DMS153 treated with DMSO at 0.1 percent for 48 hours (cell line): ENCODE data around the gene OBSL1.

Experiments used
- DNase-seq: peaks from one replicate; lab custom pipeline; 2025; ENCODE audit not compliant: unreplicated experiment; lab: John Stamatoyannopoulos, UW

OBSL1 gene

DNA sequence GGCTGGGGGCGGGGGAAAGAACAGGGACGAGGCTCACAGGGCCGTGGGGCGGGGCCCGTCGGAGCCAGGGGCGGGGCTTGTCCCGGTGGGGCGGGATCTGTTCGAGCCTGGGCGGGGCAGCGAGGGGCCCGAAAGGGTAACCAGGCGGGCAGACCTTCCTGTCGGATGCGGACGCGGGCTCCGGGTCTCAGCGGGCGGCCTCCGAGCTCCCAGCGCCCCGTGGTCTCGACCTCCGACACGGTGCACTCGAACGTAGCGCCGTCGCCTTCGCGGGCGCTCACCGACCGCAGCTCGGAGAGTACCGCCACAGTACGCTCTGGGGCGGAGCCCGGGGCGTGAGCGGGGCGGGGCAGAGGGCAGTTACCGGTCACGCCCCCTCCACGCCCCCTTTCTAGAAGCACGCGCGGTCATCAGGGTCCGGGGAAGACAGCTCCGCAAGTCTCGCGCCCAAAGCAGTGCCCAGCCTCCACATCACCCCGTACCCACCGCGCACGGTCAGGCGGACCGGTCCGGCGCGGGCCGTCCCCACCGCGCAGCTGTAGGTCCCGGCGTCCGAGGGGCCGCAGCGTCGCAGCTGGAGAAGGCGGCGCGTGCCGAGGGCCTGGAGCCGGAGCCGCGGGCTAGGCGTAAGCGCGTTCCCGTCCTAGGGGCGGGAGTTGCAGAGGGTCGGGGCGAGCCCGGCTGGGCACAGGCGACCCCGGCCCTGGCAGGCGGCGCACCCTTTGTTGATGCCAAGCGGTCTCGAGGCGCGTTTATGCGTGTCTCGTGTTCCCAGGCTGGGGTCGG is 18.8 kb downstream of the OBSL1 start:
- peak; percentile 89 for DNase-seq

DNA sequence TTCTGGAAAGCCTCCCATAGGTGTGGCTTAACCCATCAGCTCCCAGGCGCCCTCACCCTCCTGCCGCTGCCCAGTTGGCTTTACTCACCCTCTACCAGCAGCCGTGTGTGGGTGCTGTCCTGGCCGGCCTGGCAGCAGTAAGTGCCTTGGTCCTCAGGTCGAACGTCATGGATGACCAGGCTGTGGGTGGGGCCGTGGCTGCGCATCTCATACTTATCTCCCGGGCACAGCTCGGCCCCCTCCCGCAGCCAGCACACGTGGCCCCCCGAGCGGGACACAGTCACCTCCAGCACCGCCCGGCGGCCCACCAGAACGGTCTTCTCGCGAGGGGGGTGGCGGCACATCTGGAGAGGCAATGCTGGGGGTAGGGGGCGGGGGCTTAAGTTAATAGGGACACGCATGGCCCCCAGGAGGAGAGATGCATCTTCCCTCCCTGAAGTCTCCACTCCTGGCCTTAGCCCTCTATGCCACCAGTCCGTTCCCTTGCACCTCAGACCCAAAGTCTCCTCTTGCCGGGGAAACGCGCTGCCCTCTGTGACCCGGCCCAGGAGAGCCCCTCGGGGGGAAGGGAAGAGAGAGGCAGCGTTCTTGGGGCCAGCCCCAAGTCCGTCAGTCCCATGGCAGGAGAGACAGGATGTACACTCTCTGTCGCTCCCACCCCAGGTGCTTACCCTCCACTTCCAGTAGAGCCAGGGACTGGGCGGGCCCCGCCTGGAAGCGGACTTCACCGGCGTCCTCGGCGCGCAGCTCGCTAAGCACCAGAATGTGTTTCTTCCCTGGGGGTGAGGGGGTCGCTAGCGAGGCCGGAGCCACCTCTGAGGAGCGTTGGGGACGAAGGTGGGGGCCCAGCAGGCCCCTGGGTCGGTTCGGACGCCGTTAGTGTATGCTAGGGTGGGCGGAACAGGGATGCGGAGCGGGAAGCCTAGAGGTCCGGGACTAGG is 19.6 kb downstream of the OBSL1 start:
- DNase-seq, result peak; percentile 69

DNA sequence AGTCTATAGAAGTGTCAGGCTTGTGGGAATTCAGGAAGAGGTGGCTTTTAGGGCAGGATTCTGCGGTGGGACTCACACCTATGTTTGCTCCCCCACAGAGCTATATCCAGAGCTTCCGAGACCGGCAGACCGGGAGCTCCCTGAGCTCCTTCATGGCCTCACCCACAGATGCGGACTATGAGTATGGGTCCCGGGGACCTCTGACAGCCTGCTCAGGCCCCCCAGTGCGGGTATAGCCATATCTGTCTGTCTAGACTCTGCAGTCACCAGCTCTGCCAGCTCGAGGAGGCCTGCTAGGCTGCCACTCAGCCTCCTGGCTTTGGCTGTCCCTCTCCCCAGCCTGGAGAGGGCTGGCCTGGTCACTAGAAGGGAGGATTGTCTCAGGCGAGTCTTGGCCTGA is 21.7 kb downstream of the OBSL1 start:
- DNase-seq, result no peak

DNA sequence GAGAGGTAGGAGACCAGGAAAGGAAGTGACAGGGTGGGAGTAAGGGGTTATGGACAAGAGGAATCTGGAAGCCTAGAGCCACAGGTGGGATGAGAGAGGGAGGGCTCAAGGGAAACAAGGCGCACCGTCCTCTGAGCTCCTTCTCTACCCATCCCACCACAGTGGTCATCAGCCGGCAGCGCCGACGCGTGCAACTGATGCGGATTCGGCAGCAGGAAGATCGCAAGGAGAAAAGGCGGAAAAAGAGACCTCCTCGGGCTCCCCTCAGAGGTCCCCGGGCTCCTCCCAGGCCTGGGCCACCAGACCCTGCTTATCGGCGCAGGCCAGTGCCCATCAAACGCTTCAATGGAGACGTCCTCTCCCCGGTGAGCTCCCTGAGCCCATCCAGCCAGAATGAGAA is 22.3 kb downstream of the OBSL1 start:
- no peak for DNase-seq

DNA sequence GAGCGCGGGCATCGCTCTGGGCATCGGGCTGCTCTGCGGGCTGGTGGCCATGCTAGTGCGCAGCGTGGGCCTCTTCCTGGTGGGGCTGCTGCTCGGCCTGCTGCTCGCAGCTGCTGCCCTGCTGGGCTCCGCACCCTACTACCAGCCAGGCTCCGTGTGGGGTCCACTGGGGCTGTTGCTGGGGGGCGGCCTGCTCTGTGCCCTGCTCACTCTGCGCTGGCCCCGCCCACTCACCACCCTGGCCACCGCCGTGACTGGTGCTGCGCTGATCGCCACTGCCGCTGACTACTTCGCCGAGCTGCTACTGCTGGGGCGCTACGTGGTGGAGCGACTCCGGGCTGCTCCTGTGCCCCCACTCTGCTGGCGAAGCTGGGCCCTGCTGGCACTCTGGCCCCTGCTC is 23.7 kb downstream of the OBSL1 start:
- DNase-seq, result no peak

DNA sequence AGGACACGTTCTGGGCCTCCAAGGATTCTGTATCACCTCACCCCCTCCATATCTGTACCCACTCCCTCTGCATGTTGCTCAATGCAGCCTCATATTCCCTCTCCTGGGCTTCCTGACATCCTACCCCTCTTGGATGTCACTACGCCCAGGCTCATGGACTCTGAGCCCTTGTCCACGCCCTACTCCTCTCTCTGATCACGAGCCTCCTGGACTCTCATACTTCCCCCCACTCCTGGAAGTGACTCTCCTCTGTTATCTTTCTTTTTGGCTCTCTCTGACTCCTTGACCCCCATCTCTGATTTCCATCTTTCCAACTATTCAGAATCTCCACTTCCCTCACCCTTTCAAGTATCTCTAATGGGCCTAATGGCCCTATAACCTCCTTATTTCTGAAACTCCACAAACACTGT is 25.4 kb downstream of the OBSL1 start:
- DNase-seq, result no peak

DNA sequence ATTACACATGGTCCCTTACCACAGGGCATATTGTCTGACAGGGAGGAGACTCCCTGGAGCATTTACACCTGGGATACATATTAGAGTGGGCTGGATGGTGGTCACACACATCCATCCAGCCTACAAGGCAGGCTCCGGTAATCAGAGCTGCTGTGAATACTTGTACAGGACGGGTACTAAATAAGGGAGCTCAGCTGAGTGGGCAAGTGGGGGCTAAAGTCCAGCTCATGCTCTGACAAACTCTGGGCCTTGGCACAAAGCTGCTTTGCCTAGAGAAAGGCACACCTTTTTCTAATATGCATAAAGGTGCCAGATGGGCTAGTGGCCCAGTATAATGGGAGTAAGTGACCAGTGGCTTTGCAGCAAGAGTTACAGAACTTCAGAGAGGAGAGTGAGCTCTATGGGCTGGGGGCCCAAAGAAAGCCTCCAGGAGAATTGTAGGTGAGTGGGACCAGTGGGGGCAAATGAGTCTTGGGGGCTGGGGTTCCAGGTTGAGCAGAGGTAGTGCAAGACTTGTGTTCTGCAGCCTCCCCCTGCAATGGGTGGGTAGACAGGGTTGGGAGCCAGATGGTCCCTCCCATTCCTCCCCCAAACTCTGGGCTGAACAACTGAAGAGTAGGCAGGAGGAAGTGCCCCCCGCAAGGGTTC is 25.9 kb downstream of the OBSL1 start:
- no peak for DNase-seq

DNA sequence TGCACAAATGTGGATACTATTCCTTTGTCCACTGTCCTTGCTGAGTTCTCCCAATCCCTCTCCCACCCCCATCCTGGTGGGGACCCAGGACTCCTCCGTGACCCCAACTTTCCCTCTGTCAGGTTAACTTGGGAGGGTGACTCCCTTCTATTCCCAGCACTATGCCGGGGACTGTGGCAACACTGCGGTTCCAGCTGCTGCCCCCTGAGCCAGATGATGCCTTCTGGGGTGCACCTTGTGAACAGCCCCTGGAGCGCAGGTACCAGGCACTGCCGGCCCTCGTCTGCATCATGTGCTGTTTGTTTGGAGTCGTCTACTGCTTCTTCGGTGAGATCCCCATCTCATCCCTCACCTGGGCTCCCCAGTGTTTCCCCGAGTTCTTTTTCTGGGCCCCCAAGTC is 26.8 kb downstream of the OBSL1 start:
- DNase-seq, result no peak

DNA sequence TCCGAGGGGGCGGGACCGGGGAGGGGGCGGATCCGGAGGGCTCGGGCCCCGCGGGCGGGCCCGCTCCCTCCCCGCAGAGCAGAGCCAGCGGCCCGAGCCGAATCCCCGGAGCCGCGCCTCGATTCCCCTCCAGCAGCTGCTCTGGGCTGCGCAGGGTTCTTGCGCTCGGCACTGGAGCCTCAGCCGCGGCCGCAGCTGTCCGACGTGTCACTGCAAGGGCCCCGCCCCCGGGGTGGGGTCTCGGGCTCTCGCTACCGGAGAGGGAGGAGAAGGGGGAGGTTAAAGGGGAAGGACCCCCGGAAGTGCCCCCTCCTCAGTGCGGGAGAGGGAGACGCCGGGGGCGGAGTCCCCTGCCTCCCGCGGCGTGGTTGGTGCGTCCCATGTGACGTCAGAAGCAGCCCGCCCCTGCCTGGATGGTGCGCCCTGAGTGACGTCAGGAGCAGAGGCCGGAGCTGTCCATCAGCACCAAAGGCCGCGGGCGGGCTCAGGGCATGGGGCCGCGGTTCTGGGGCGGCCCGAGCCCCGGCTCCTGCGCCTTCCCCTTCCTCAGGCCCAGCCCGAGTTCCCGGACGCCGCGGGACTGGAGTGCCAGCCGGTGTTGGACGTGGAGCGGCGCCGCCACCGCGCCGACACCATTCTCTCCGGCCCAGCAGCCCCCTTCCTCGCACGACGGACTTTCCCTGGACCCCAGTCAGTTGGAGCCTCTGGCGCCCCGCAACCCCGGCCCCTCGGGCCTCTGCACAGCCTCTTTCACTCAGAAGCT is 27.6 kb downstream of the OBSL1 start, which contains the start of the genes CHPF and TMEM198:
CHPF (minus strand) TSS at position 214 of the 763 bp plus-strand sequence. CDS start 271 bp downstream, outside the sequence.
TMEM198 (plus strand) TSS at position 433 of the 763 bp plus-strand sequence. CDS start 700 bp downstream, outside the sequence.
- DNase-seq, result peak; percentile 92

DNA sequence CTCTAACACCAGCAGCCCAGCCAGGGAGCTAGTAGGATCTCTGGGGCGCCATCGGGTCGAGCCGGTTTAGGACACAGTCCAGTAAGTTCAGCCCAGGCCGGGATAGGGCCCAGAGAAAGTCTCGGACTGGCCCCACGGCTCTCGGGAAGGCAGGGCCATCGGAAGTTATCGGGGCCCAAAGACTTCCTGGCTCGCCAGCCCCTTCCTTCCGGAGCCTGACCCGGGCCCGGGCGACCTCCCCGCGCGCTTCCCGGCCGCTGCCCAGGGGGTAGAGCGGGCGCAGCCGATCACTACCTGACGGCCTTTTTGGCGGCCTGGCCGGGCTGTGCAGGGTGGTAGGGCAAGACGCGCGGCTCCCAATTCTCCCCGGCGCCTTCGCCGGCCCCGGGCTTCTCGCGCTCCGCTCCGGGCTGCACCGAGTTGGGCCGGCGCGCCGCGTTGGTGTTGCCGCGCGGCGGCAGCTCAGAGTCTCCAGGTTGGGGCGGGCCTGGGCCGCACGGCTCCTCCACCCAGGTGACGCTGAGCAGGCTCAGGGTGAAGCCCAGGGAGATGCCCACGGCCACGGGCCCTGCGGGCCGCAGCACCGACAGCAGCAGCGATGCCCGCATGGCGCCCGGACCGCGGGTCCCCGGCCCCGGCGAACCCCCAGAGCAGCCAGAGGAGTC is 28.3 kb downstream of the OBSL1 start:
- DNase-seq, result no peak

DNA sequence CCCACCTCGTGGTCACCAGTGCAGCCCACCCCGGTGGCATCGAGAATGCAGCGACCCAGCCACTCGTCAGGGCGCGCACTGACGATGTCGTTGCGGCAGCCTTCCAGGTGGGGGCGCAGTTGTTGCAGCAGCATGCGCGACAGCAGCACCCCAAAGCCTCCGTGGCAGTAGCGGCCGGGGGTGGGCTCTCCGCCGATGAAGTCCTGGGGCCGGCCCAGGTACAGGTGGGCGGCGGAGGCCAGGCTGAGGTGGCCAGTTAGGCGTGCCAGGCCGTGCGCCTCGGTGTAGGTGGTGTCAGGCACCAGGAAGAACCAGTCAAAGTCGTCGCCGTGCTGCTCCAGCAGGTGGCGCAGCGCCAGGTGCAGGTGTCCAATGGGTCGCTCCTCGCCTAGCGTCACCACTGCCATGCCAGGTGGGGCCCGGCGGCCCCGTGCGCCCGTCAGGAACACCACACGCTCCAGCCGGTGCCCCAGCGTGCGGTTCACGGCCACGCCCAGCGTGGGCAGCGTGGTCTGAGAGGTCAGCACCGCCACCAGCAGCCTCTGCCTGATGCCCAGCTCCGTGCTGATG is 29.6 kb downstream of the OBSL1 start:
- peak; percentile 79 for DNase-seq

DNA sequence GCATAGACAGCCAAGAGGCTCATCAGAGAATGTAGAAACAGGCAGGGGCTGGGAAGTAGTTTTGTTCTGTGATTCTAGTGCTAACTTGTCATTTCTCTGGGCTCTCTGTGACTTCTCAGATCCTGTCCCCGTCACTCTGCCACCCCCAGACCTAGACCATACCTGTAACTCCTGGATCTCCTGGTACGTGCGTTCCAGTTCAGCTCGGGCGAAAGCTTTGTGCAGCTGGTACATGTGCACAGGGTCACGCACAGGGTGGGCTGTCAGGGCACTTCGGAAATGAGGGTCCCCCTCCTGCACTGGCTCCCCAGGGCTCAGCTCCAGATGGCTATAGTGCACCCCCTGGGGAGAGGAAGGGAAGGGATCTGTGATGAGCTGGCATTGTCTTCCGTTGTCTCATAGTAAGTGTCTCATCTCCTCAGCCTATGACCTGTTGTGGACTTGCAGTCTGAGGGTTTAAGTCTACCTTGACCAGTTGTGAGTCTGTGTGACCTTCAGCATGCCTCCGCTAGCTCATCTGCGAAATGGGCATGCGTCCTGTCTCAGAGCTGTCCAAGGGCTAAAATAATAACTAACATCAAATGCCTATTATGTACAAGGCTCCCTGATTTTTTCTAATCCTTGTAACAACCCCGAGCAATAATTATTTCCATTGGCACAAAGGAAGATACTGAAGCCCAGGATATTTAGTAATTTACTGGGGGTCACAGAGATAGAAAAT is 30.4 kb downstream of the OBSL1 start:
- no peak for DNase-seq

DNA sequence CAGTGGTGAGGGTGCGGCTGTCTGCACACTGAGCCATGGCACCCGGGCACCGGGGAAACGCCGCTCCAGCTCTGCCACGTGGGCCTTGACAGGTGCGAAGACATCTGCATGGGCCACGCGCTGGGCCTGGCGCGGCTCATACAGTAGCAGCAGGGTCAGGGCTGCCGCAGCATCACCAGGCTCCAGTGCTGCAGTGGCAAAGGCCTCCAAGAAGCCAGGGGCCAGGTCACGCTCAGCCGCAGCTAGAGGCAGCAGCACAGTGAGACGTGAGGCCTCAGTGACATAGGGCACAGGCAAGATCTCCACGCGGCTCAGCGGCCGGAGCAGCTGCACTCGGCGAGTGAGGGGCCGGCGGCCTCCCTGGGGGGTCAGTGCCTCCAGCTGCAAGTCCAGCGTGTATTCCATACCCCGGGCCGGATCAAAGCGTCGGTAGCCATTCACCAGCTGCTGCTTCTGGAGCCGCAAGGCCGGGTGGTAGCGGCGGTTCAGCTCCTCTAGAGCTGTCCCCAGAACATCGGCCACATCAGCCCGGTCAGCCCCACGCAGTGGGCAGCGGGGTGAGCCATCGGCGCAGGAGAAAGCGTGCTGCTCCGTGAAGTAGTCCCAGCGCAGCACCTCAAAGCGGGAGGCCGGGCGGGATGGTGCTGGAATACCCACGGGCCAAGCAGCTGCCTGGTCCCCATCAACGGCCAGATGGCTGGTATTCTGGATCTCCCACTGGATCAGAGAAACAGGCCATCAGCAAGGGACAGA is 31.2 kb downstream of the OBSL1 start:
- DNase-seq, result no peak

DNA sequence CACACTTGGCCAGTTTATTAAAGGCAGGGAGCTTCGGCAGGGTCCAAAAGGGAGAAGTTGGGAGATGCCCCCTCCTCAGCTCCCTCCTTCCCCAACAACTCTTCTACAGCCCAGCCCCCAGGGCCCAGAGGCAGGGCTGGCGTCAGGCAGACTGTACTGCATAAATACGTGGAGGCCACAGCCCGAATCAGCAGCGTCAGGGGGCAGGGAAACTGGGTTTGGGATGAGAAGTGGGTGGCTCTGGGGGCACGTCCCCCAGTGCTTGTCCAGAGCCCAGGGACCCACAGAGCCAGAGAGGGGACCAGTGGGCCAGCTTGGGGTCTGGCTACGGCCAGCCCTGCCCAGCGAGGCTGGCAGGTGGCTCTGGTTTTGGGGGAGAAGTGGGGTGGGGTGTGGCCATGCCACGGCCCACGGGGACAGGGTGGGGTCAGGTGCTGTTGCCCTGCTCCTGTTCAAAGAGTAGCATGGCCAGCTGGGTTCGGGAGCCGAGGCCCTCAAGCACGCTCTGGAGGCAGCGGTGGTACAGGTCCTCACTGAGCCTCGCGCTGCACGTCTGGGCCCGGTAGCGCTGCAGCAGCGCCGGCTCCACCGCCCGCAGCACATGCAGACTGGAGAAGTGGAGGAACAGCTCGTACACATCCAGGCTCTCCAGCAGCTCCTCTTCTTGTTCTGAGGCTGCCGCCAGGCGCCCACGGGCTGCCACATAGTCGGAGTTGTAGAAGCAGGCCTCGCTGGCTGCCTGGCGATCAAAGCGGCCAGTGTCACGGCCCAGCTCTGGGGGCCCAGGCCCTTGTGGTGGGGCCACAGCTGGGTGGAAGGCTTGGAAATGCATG is 32.2 kb downstream of the OBSL1 start:
- no peak for DNase-seq

DNA sequence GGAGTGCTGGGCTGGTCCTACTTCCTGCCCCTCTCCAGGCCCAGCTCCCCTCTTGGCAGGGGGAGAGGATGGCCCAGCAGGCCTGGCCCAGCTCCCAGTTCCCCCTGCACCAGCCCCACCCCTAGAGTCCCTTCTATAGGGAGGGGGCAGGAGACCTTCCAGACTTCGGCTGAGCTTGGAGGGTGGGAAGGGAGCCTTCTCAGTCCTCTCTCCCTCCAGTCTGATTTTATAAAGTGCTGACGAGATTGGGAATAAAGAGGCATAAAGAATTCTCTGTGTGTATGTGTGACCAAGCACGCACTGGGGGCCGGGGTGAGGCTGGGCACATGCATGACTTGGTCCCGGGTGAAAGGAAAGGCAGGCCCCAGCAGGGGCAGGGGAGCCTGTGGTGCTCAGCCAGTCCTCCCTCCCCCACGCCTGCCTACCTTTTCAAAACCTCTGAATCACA is 32.8 kb downstream of the OBSL1 start:
- no peak for DNase-seq

DNA sequence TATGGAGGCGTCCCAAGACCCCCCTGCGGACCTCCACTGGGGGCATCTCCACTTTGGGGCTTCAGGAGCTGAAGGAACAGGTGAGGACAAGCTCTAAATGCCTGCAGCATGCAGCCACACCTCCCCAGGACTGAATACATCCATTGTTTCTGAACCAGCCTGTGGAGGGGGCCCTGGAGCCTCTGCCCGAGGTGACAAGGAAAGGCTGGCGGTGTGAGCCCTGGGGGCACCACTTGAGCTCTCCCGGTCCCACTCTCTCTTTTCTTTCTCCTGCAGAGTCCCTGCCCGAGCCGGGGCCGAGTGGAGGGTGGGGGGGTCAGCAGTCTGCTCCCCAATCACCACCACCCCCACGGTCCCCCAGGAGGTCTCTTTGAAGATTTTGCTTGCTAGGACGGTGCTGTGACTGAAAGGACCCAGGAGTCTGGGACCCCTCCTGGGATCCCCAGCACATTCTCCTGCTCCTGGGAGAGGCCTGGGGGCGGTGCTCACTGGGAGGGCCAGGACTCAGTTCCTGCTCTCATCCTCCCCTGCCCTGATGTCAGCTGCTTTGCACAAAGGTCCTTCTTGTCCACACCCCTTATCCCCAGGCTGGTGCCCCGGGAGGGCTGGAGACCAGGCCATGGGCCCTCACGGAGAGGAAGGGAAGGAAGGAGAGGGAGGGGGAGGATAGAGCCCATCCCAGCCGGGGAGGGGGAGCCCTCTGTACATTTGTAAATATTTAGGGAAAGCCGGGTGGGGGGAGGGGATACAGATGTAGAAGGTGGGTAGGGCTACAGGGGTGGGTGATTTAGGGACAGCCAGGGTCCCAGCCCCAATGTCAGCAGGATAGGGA is 33.5 kb downstream of the OBSL1 start:
- no peak for DNase-seq

DNA sequence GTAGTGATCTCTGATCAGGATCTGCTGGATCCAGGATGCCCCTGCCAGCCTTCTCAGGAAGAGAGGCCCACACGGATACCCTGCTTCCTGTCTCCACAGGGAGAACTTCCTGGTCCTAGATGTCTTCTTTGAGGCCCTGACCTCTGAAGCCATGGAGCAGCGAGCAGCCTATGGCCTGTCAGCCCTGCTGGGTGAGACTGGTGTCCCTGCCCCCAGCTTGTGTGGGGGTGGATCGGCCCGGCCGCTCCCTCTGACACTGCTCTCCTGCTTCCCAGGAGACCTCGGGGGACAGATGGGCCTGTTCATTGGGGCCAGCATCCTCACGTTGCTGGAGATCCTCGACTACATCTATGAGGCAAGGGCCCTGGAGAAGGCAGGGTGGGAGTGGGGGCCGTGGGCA is 34.4 kb downstream of the OBSL1 start:
- DNase-seq, result no peak
